ENCODE data around the gene TRPM4. TPM values are rescaled to one million over a fixed set of nuclear protein-coding genes. Genes with fewer than 3 reads are reported as not detected.

The TRPM4 gene
- polyA plus RNA-seq, 1 of the 3 experiments (the other 2 are of a cell fraction), result 20.6 TPM

- Histone ChIP-seq H3K27ac (ENCODE audit: low read depth in 2 of 2, low read length in 1 of 2) (no peak overlapping the region), H3K36me3 (replicated peaks in 1 of 2; ENCODE audit: control insufficient read depth in 1 of 2, insufficient read depth in 2 of 2, low read length in 1 of 2) (no peaks in the 10 kb centered on the region), H2AFZ (ENCODE audit: low read depth) (no peak overlapping the region), H3K9me3 (no peaks in the 10 kb centered on the region), H3K27me3 (ENCODE audit: insufficient read depth) (peaks cover 16% of the 10 kb centered on the region; the same call in 1 of the 2 replicates), H3K4me1 (ENCODE audit: control insufficient read depth in 1 of 2, insufficient read depth in 2 of 2, low read depth in 1 of 2, low read length in 1 of 2) (no peaks in the 10 kb centered on the region), H3K9ac (no peak overlapping the region), H3K79me2 (ENCODE audit: insufficient read depth) (no peaks in the 10 kb centered on the region), H3K9me2 (no peaks in the 10 kb centered on the region), H4K20me1 (ENCODE audit: insufficient read depth) (no peaks in the 10 kb centered on the region), H3F3A (replicated peaks; ENCODE audit: insufficient read depth) (no peaks in the 10 kb centered on the region), H3K4me2 (no peak overlapping the region), H3K4me3 (ENCODE audit: low read depth in 2 of 2, low read length in 1 of 2) (no peak overlapping the region)
- 23% methylated on average over 11 of the region's 11 CpGs for WGBS (ENCODE audit: low lambda C conversion rate)
- POLR2A ChIA-PET, result no interaction called here
- no peak for TF ChIP-seq RCOR1 (IDR thresholded peaks at IDR 0.05; ENCODE audit: low read length)
- TF ChIP-seq TAF1 (IDR thresholded peaks at IDR 0.05; ENCODE audit: borderline replicate concordance, low read depth, low read length), result no peak
- TF ChIP-seq RXRA (IDR thresholded peaks at IDR 0.05; ENCODE audit: borderline replicate concordance, low read depth), result no peak
- TF ChIP-seq USF1 (IDR thresholded peaks at IDR 0.05; ENCODE audit: borderline replicate concordance, low read depth), result no peak
- no peak for TF ChIP-seq MXI1 (IDR thresholded peaks at IDR 0.05; ENCODE audit: low read depth, low read length)
- TF ChIP-seq TCF12 (IDR thresholded peaks at IDR 0.05), result no peak
- no peak for TF ChIP-seq USF2 (IDR thresholded peaks at IDR 0.05; ENCODE audit: borderline replicate concordance, low read depth, low read length)
- TF ChIP-seq FOXM1 (IDR thresholded peaks at IDR 0.05; ENCODE audit: low read depth), result no peak
- TF ChIP-seq FOXJ3 (CRISPR knock-in tag; IDR thresholded peaks at IDR 0.05), result no peak
- TF ChIP-seq POLR2AphosphoS5 (IDR thresholded peaks at IDR 0.05; ENCODE audit: low read depth, low read length), result no peak
- no peak for DNase-seq
- CTCF ChIA-PET, result interaction anchor here (0.6 to 1.6 kb wide), 3 partner anchors 17 to 146 kb away, joined by 3 read pairs; no protein-coding TSS in a partner anchor
Observed at GRCh38 chr19:49243726-49244125, 86.1 kb downstream of the TRPM4 start.

GRCh38 chr19:49244256-49244655, 86.7 kb downstream of the TRPM4 start:
- Histone ChIP-seq H3K36me3 (replicated peaks in 1 of 2; ENCODE audit: control insufficient read depth in 1 of 2, insufficient read depth in 2 of 2, low read length in 1 of 2) (no peaks in the 10 kb centered on the region), H3K9me2 (no peaks in the 10 kb centered on the region), H3K79me2 (ENCODE audit: insufficient read depth) (no peaks in the 10 kb centered on the region), H3K27me3 (ENCODE audit: insufficient read depth) (peaks cover 21% of the 10 kb centered on the region; the same call in 1 of the 2 replicates), H3K9ac (no peak overlapping the region), H3F3A (replicated peaks; ENCODE audit: insufficient read depth) (no peaks in the 10 kb centered on the region), H3K9me3 (no peaks in the 10 kb centered on the region), H4K20me1 (ENCODE audit: insufficient read depth) (no peaks in the 10 kb centered on the region), H3K4me2 (no peak overlapping the region), H3K4me3 (ENCODE audit: low read depth in 2 of 2, low read length in 1 of 2) (no peak overlapping the region), H3K27ac (ENCODE audit: low read depth in 2 of 2, low read length in 1 of 2) (no peak overlapping the region), H2AFZ (ENCODE audit: low read depth) (no peak overlapping the region), H3K4me1 (ENCODE audit: control insufficient read depth in 1 of 2, insufficient read depth in 2 of 2, low read depth in 1 of 2, low read length in 1 of 2) (no peaks in the 10 kb centered on the region)
- ChIA-PET POLR2A (no interaction called here), CTCF (interaction anchor here (1.6 to 2.0 kb wide), 2 partner anchors 18 to 146 kb away, joined by 3 to 6 read pairs; no protein-coding TSS in a partner anchor)
- 40% methylated on average over 7 of the region's 9 CpGs for WGBS (ENCODE audit: low lambda C conversion rate)
- no peak for DNase-seq
- TF ChIP-seq YY1 (IDR thresholded peaks at IDR 0.05; ENCODE audit: low read depth) (no peak), PBX3 (IDR thresholded peaks at IDR 0.05) (no peak), CHD2 (IDR thresholded peaks at IDR 0.05; ENCODE audit: low read length, partially characterized antibody) (no peak), RXRA (IDR thresholded peaks at IDR 0.05; ENCODE audit: borderline replicate concordance, low read depth) (no peak), REST (IDR thresholded peaks at IDR 0.05; ENCODE audit: low read depth, low read length) (no peak), USF1 (IDR thresholded peaks at IDR 0.05; ENCODE audit: borderline replicate concordance, low read depth) (no peak), USF2 (IDR thresholded peaks at IDR 0.05; ENCODE audit: borderline replicate concordance, low read depth, low read length) (no peak), MAX (IDR thresholded peaks at IDR 0.05; ENCODE audit: low read depth) (no peak), EZH2phosphoT487 (IDR thresholded peaks at IDR 0.05; ENCODE audit: borderline replicate concordance, low read depth) (no peak), TCF12 (IDR thresholded peaks at IDR 0.05) (no peak), FOSL2 (IDR thresholded peaks at IDR 0.05; ENCODE audit: borderline replicate concordance, low read depth) (no peak), TAF1 (IDR thresholded peaks at IDR 0.05; ENCODE audit: borderline replicate concordance, low read depth, low read length) (no peak), FOXM1 (IDR thresholded peaks at IDR 0.05; ENCODE audit: low read depth) (no peak), NRF1 (IDR thresholded peaks at IDR 0.05; ENCODE audit: low read depth, low read length) (no peak), ELF1 (IDR thresholded peaks at IDR 0.05) (no peak)

Data from SK-N-SH (cell line).